Stomach smooth muscle (tissue), 2 donors: ENCODE results near the gene USP50.

Source experiments
- H3K27ac ChIP-seq: one replicate; pipeline ENCODE4 v1.7.0; 2013; ENCODE audit warnings: mild to moderate bottlenecking, low read length, inconsistent platforms
- H3K27me3 ChIP-seq, 2 donors: one replicate each; pipeline ENCODE4 v1.7.0; 2013; ENCODE audit warnings: low read length in 2 of 2; ENCODE audit not compliant: insufficient read depth in 2 of 2, control insufficient read depth in 1 of 2
- H3K36me3 ChIP-seq, 2 donors: one replicate each; pipeline ENCODE4 v1.7.0; 2013; ENCODE audit warnings: low read length in 2 of 2; ENCODE audit not compliant: control insufficient read depth in 2 of 2, insufficient read depth in 2 of 2
- H3K4me1 ChIP-seq: one replicate; pipeline ENCODE4 v1.7.0; 2013; ENCODE audit warnings: low read length; ENCODE audit not compliant: control insufficient read depth, insufficient read depth
- H3K4me3 ChIP-seq, 2 donors: one replicate each; pipeline ENCODE4 v1.7.0; 2013; ENCODE audit warnings: low read length in 2 of 2
- H3K9ac ChIP-seq, 2 donors: one replicate each; pipeline ENCODE4 v1.7.0; 2013; ENCODE audit warnings: low read length in 2 of 2, mild to moderate bottlenecking in 1 of 2
- H3K9me3 ChIP-seq, 2 donors: one replicate each; pipeline ENCODE4 v1.7.0; 2013; ENCODE audit warnings: low read length in 2 of 2; ENCODE audit not compliant: control insufficient read depth in 2 of 2
- donor health status: healthy.
- donor health status: Pancreatic carcinoma.

The USP50 gene

GRCh38 chr15:50556642-50557371, 10.3 kb upstream of the USP50 start:
- H3K4me1 ChIP-seq = no peaks in the 10 kb centered on the region
- no peak overlapping the region for H3K9ac ChIP-seq
- H3K4me3 ChIP-seq = no peak overlapping the region
- H3K27ac ChIP-seq = no peak overlapping the region
- peaks cover 4 to 9% of the 10 kb centered on the region in 2 donors for H3K36me3 ChIP-seq
- no peaks in the 10 kb centered on the region for H3K27me3 ChIP-seq
- no peaks in the 10 kb centered on the region for H3K9me3 ChIP-seq

- Histone ChIP-seq H3K4me3 (no peak overlapping the region), H3K9me3 (no peaks in the 10 kb centered on the region), H3K9ac (no peak overlapping the region), H3K27me3 (no peaks in the 10 kb centered on the region), H3K27ac (no peak overlapping the region), H3K36me3 (no peaks in the 10 kb centered on the region), H3K4me1 (no peaks in the 10 kb centered on the region)
Observed at GRCh38 chr15:50552238-50552637, 5.8 kb upstream of the USP50 start.

DNA sequence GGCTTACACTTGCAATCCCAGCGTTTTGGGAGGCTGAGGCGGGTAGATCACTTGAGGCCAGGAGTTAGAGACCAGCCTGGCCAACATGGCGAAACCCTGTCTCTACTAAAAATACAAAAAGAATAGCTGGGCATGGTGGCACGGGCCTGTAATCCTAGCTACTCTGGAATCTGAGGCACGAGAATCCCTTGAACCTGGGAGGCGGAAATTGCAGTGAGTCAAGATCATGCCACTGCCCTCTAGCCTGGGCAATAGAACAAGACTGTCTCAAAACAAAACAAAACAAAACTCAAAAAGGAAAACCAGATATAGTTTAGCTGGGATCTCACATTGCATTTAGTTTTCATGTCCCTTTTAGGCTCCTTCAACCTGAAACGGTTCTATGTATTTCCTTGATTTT, 2.9 kb upstream of the USP50 start:
- Histone ChIP-seq H3K27me3 (peaks cover 0 to 3% of the 10 kb centered on the region in 2 donors), H3K9me3 (no peaks in the 10 kb centered on the region), H3K36me3 (no peaks in the 10 kb centered on the region), H3K9ac (no peak overlapping the region), H3K4me1 (no peaks in the 10 kb centered on the region), H3K27ac (no peak overlapping the region), H3K4me3 (no peak overlapping the region)

DNA sequence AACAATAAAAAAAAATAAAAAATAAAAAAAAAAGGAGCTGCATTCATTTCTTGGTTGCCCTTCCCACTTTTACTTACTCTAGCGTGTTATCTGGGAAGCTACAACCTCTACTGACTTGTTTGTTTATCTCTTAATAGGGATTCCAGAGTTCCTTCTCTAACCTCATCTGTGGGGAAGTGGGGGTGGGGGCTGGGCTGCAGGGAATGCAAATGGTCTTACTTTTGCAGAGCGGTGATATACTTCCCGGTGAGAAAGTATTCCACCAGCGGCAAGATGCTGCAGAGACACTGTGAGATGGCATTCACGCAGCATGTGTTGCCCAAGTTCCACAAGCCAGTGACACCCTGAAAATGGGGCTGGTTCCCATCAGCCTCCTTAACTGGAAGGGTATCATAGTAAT, 2.1 kb downstream of the USP50 start:
- Histone ChIP-seq H3K27ac (no peak overlapping the region), H3K4me3 (no peak overlapping the region), H3K4me1 (no peaks in the 10 kb centered on the region), H3K9ac (no peak overlapping the region), H3K27me3 (peaks cover 0 to 4% of the 10 kb centered on the region in 2 donors), H3K9me3 (no peaks in the 10 kb centered on the region), H3K36me3 (no peaks in the 10 kb centered on the region)

- Histone ChIP-seq H3K9ac (no peak overlapping the region), H3K27ac (no peak overlapping the region), H3K4me3 (no peak overlapping the region), H3K9me3 (no peaks in the 10 kb centered on the region), H3K4me1 (no peaks in the 10 kb centered on the region), H3K36me3 (no peaks in the 10 kb centered on the region), H3K27me3 (peaks cover 0 to 4% of the 10 kb centered on the region in 2 donors)
Observed at GRCh38 chr15:50543556-50543955, 2.9 kb downstream of the USP50 start.

DNA sequence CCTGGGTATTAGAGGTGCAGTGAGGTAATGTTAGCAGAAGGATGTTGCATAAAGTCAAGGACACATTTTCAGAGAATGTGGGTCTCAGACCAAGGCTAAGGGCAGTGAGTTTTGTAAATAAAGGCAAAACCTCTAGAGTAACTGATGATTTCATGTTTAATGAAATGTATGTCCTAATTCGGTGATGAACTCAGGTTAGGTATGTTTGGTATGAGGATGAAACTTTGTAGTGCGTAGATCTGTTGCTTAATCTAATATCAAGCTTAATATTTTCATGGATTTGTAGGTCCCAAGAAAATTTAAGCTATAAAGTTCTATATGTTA, 3.6 kb downstream of the USP50 start:
- Histone ChIP-seq H3K27ac (no peak overlapping the region), H3K27me3 (peaks cover 0 to 4% of the 10 kb centered on the region in 2 donors), H3K9me3 (no peaks in the 10 kb centered on the region), H3K4me1 (no peaks in the 10 kb centered on the region), H3K9ac (no peak overlapping the region), H3K36me3 (no peaks in the 10 kb centered on the region), H3K4me3 (no peak overlapping the region)

DNA sequence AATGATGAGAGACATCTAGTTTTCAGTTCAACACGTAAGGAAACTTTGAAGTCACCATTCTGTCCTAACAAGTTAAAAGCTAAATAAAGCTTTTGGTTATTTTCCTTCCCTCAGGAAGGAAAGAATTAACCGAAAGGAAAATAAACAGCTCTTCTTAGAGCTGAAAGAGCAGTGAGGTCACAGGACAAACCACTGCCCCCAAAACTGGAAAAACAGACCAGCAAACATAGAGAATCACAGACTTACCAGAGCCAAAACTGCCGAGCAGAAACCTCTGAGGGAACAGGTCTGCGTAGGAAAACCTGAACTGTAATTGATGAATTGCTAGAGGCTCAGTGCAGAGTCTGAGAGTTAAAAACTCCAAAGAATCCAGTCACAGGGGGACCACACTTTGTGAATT, 14.7 kb downstream of the USP50 start:
- Histone ChIP-seq H3K9ac (no peak overlapping the region), H3K36me3 (no peaks in the 10 kb centered on the region), H3K27me3 (no peaks in the 10 kb centered on the region), H3K9me3 (no peaks in the 10 kb centered on the region), H3K27ac (no peak overlapping the region), H3K4me3 (no peak overlapping the region), H3K4me1 (no peaks in the 10 kb centered on the region)

DNA sequence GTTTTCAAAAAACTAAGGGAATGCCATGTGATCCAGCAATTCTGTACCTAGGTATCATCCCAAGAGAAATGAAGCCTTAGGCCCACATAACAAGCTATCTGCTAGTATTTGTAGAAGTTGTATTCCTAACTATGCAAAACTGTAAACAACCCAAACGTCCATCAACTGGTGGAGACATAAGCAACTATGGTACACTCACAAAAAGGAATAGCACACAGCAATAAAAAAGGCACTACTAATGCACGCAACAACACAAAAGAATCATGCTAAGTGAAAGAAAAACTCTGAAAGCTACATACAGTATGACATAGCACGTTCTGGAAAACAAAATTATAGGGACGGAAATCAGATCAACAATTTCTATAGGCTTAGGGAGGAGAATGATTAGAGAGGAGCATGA, 15.3 kb downstream of the USP50 start:
- Histone ChIP-seq H3K36me3 (no peaks in the 10 kb centered on the region), H3K27me3 (no peaks in the 10 kb centered on the region), H3K9ac (no peak overlapping the region), H3K4me3 (no peak overlapping the region), H3K4me1 (no peaks in the 10 kb centered on the region), H3K9me3 (no peaks in the 10 kb centered on the region), H3K27ac (no peak overlapping the region)

GRCh38 chr15:50523851-50524251, 22.6 kb downstream of the USP50 start:
- no peak overlapping the region for H3K27ac ChIP-seq

GRCh38 chr15:50519740-50520425, 26.6 kb downstream of the USP50 start:
- no peak overlapping the region for H3K4me3 ChIP-seq
- H3K27ac ChIP-seq = no peak overlapping the region
- no peak overlapping the region for H3K9ac ChIP-seq
- no peaks in the 10 kb centered on the region for H3K36me3 ChIP-seq
- H3K27me3 ChIP-seq = no peaks in the 10 kb centered on the region
- peaks cover 0 to 3% of the 10 kb centered on the region in 2 donors for H3K9me3 ChIP-seq
- no peaks in the 10 kb centered on the region for H3K4me1 ChIP-seq

More at GRCh38 chr15:50523851-50524251, 22.6 kb downstream of the USP50 start:
- H3K9ac ChIP-seq = no peak overlapping the region
- H3K4me1 ChIP-seq = no peaks in the 10 kb centered on the region
- H3K4me3 ChIP-seq = no peak overlapping the region
- no peaks in the 10 kb centered on the region for H3K27me3 ChIP-seq
- H3K36me3 ChIP-seq = no peaks in the 10 kb centered on the region
- H3K9me3 ChIP-seq = no peaks in the 10 kb centered on the region

GRCh38 chr15:50513001-50513400, 33.5 kb downstream of the USP50 start:
- Histone ChIP-seq H3K9me3 (peaks cover 0 to 3% of the 10 kb centered on the region in 2 donors), H3K36me3 (no peaks in the 10 kb centered on the region), H3K27ac (no peak overlapping the region), H3K4me1 (no peaks in the 10 kb centered on the region), H3K4me3 (no peak overlapping the region), H3K27me3 (no peaks in the 10 kb centered on the region), H3K9ac (no peak overlapping the region)
